Endodermal cell (in vitro differentiated cells): Measurements from ENCODE around the gene SYNPO2. TPM values are rescaled to one million over a fixed set of nuclear protein-coding genes. Genes with fewer than 3 reads are reported as not detected.

Experiments used
- DNase-seq: peaks from one replicate; pipeline ENCODE4 v3.0.0-alpha.2; 2017
- H3K27ac ChIP-seq: 2 replicates; pipeline ENCODE4 v1.5.1; 2013; ENCODE audit warnings: mild to moderate bottlenecking, low read depth, low read length, moderate library complexity
- H3K27me3 ChIP-seq: 2 replicates; pipeline ENCODE4 v1.6.1; 2013; ENCODE audit warnings: mild to moderate bottlenecking, low read length, moderate library complexity; ENCODE audit not compliant: insufficient read depth, control insufficient read depth, poor library complexity, severe bottlenecking
- H3K36me3 ChIP-seq: 2 replicates; pipeline ENCODE4 v1.7.0; 2013; ENCODE audit warnings: mild to moderate bottlenecking, low read length, moderate library complexity; ENCODE audit not compliant: control insufficient read depth, insufficient read depth
- H3K4me1 ChIP-seq: one replicate; pipeline ENCODE4 v1.7.0; 2013; ENCODE audit warnings: low read length; ENCODE audit not compliant: control insufficient read depth, insufficient read depth
- H3K4me3 ChIP-seq: 2 replicates; pipeline ENCODE4 v1.5.1; 2013; ENCODE audit warnings: mild to moderate bottlenecking, low read length, moderate library complexity
- H3K9ac ChIP-seq: 2 replicates; pipeline ENCODE4 v1.6.1; 2013; ENCODE audit warnings: mild to moderate bottlenecking, low read length, moderate library complexity; ENCODE audit not compliant: poor library complexity, severe bottlenecking; ENCODE audit errors: extremely low read depth
- H3K9me3 ChIP-seq: 2 replicates; pipeline ENCODE4 v1.6.1; 2013; ENCODE audit warnings: mild to moderate bottlenecking, low read length, moderate library complexity; ENCODE audit not compliant: control insufficient read depth
- H3K27ac Mint-ChIP-seq: 2 replicates; pipeline ENCODE4 v1.8.0; 2020; ENCODE audit warnings: mixed read lengths
- H3K27me3 Mint-ChIP-seq: 2 replicates; pipeline ENCODE4 v1.8.0; 2021; ENCODE audit warnings: mild to moderate bottlenecking, mixed read lengths; ENCODE audit not compliant: insufficient read depth
- H3K36me3 Mint-ChIP-seq: 2 replicates; pipeline ENCODE4 v1.8.0; 2020; ENCODE audit warnings: low read depth, mixed read lengths
- H3K4me1 Mint-ChIP-seq: 2 replicates; pipeline ENCODE4 v1.8.0; 2020; ENCODE audit warnings: mixed read lengths
- H3K4me3 Mint-ChIP-seq: 2 replicates; pipeline ENCODE4 v1.8.0; 2020; ENCODE audit warnings: mild to moderate bottlenecking, moderate library complexity, mixed read lengths
- H3K9me3 Mint-ChIP-seq: 2 replicates; pipeline ENCODE4 v1.8.0; 2020; ENCODE audit warnings: mild to moderate bottlenecking, mixed read lengths
- CTCF ChIP-seq: fragments of 200-600 bp; sonication (generic); conservative IDR thresholded peaks from 2 replicates; pipeline ENCODE4 v1.5.0; 2021; ENCODE audit warnings: antibody characterized with exemption, mild to moderate bottlenecking
- WGBS, 2 experiments: methylation state at CpG; one replicate each; pipeline versions ENCODE4 v1.1.5 to v1.1.7; 2013; ENCODE audit warnings: missing lambda C conversion rate in 2 of 2, mixed read lengths in 1 of 2; ENCODE audit not compliant: insufficient coverage in 1 of 2, insufficient read length in 1 of 2; 5-methylcytosine and 5-hydroxymethylcytosine counted together
- total RNA-seq, 2 donors: library from RNA; stranded (reverse); fragmentation: NEBNext Ultra II Directional in 1 of 2; extraction: Animal tissue kit (Norgen Biotek cat#: 25700) in 1 of 2; gene quantifications; 2 replicates in 1 of 2; 3 replicates in 1 of 2; pipeline ENCODE4 v1.2.1, GENCODE V29; 2021

Gene SYNPO2
- total RNA-seq, 2 donors from 2014 or later = 0.09 to 0.37 TPM

GRCh38 chr4:118916691-118917289 is 28.1 kb downstream of the SYNPO2 start:
- no peak for TF ChIP-seq CTCF
- WGBS, 2 experiments = 90% methylated on average over 8 to 9 of the region's 9 CpGs
- H3K27ac Mint-ChIP-seq = no peak overlapping the region
- H3K9me3 ChIP-seq = no peaks in the 10 kb centered on the region
- H3K4me1 ChIP-seq = no peaks in the 10 kb centered on the region
- H3K9me3 Mint-ChIP-seq = no peaks in the 10 kb centered on the region
- no peaks in the 10 kb centered on the region for H3K36me3 ChIP-seq
- H3K4me3 ChIP-seq = no peak overlapping the region
- no peaks in the 10 kb centered on the region for H3K4me1 Mint-ChIP-seq
- no peaks in the 10 kb centered on the region for H3K27me3 ChIP-seq
- no peak overlapping the region for H3K4me3 Mint-ChIP-seq
- H3K27me3 Mint-ChIP-seq = no peaks in the 10 kb centered on the region
- H3K9ac ChIP-seq = no peak overlapping the region
- no peak overlapping the region for H3K27ac ChIP-seq
- H3K36me3 Mint-ChIP-seq = no peaks in the 10 kb centered on the region
- DNase-seq = no peak

- H3K4me3 ChIP-seq = no peak overlapping the region
- Mint-ChIP-seq H3K27me3 (no peaks in the 10 kb centered on the region), H3K27ac (no peak overlapping the region), H3K9me3 (no peaks in the 10 kb centered on the region), H3K36me3 (no peaks in the 10 kb centered on the region), H3K4me3 (no peak overlapping the region), H3K4me1 (no peaks in the 10 kb centered on the region)
- no peaks in the 10 kb centered on the region for H3K9me3 ChIP-seq
- no peaks in the 10 kb centered on the region for H3K27me3 ChIP-seq
- DNase-seq = no peak
- H3K9ac ChIP-seq = no peak overlapping the region
- no peak for TF ChIP-seq CTCF
- H3K36me3 ChIP-seq = no peaks in the 10 kb centered on the region
- H3K4me1 ChIP-seq = no peaks in the 10 kb centered on the region
- 54% methylated on average over 2 of the region's 2 CpGs; no CpG with 5 or more reads in 1 of the 2 experiments for WGBS, 2 experiments
- H3K27ac ChIP-seq = no peak overlapping the region
These were observed 28.9 kb downstream of the SYNPO2 start for GRCh38 chr4:118917582-118917981.

- H3K27ac Mint-ChIP-seq = no peak overlapping the region
- TF ChIP-seq CTCF = no peak
- no peak overlapping the region for H3K9ac ChIP-seq
- no peak overlapping the region for H3K4me3 Mint-ChIP-seq
- no peak for DNase-seq
- no peaks in the 10 kb centered on the region for H3K36me3 Mint-ChIP-seq
- no peaks in the 10 kb centered on the region for H3K9me3 ChIP-seq
- no peaks in the 10 kb centered on the region for H3K4me1 ChIP-seq
- H3K4me3 ChIP-seq = no peak overlapping the region
- H3K27me3 Mint-ChIP-seq = no peaks in the 10 kb centered on the region
- H3K36me3 ChIP-seq = no peaks in the 10 kb centered on the region
- H3K27me3 ChIP-seq = no peaks in the 10 kb centered on the region
- 81% methylated on average over 3 of the region's 3 CpGs; no CpG with 5 or more reads in 1 of the 2 experiments for WGBS, 2 experiments
- no peaks in the 10 kb centered on the region for H3K4me1 Mint-ChIP-seq
- H3K9me3 Mint-ChIP-seq = no peaks in the 10 kb centered on the region
- H3K27ac ChIP-seq = no peak overlapping the region
These were observed 29.7 kb downstream of the SYNPO2 start for GRCh38 chr4:118918388-118918787.
